ENCODE measurements around the gene MCHR2. TPM values are rescaled to one million over a fixed set of nuclear protein-coding genes. Genes with fewer than 3 reads are reported as not detected.
A peak's percentile ranks its signal among the peaks of the same experiment; 100 is the strongest.

The MCHR2 gene
- polyA plus RNA-seq, 1 of the 3 experiments (the other 2 are of a cell fraction), result not detected

DNA sequence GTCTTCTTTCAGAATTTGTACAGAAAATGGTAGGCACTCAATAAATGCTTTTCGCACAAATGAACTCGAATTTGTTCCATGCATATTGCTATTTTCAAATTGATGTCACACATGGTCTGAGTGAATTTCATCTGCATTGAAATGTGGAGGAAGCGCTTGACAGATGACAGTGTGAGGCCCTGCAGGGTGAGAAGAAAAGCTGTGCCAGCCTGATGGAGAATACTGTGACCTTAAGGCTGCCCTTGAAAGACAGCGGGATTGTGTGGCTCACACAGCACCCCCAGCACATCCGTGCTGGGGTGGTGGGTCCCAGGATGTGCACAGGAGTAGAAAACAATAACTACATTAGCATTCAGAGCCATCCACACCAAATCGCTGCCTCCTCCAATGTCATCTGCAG, 14.8 kb upstream of the MCHR2 start (continued):
- TF ChIP-seq, protein P1, sequence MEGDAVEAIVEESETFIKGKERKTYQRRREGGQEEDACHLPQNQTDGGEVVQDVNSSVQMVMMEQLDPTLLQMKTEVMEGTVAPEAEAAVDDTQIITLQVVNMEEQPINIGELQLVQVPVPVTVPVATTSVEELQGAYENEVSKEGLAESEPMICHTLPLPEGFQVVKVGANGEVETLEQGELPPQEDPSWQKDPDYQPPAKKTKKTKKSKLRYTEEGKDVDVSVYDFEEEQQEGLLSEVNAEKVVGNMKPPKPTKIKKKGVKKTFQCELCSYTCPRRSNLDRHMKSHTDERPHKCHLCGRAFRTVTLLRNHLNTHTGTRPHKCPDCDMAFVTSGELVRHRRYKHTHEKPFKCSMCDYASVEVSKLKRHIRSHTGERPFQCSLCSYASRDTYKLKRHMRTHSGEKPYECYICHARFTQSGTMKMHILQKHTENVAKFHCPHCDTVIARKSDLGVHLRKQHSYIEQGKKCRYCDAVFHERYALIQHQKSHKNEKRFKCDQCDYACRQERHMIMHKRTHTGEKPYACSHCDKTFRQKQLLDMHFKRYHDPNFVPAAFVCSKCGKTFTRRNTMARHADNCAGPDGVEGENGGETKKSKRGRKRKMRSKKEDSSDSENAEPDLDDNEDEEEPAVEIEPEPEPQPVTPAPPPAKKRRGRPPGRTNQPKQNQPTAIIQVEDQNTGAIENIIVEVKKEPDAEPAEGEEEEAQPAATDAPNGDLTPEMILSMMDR (IDR thresholded peaks at IDR 0.05), result no peak
- TF ChIP-seq EP300 (IDR thresholded peaks at IDR 0.05; ENCODE audit: borderline replicate concordance in 1 of 2, low read depth in 1 of 2, low read length in 1 of 2), result no peak

DNA sequence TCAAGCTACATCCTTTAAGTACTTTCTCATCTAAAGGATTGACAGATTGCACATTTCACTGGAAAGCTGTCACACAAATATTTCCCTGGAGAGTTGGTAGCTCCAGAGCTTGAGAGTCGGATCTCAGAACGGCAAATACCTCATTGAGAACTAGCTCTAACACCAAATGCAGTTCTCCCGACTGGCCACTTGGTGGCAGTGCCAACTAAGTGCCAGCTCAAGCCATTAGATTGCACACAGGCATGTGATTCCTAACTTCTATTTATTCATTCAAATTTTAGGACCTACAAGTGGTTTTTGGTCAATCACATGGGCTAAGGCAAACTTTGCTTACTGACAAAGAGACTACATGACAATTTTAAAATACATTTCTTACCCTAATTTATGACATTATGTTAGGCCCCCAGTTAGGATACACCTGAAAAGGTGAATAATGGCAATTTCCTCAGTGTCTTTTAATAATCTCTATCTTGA, 7.9 kb upstream of the MCHR2 start:
- no peaks in the 10 kb centered on the region for H3F3A ChIP-seq (replicated peaks; ENCODE audit: insufficient read depth)
- ChIA-PET CTCF (interaction anchor here (0.6 to 3.9 kb wide), 32 partner anchors 11 to 662 kb away, joined by 3 to 32 read pairs (median 4); no protein-coding TSS in a partner anchor), POLR2A (no interaction called here)
- H3K79me2 ChIP-seq (ENCODE audit: insufficient read depth), result no peaks in the 10 kb centered on the region
- H2AFZ ChIP-seq (ENCODE audit: low read depth), result no peak overlapping the region
- no peak for TF ChIP-seq CHD2 (IDR thresholded peaks at IDR 0.05; ENCODE audit: low read length, partially characterized antibody)
- peak; percentile 77 for TF ChIP-seq RAD21 (IDR thresholded peaks at IDR 0.05; ENCODE audit: low read length)
- no peak for TF ChIP-seq FOXM1 (IDR thresholded peaks at IDR 0.05; ENCODE audit: low read depth)
- TF ChIP-seq, protein P2, sequence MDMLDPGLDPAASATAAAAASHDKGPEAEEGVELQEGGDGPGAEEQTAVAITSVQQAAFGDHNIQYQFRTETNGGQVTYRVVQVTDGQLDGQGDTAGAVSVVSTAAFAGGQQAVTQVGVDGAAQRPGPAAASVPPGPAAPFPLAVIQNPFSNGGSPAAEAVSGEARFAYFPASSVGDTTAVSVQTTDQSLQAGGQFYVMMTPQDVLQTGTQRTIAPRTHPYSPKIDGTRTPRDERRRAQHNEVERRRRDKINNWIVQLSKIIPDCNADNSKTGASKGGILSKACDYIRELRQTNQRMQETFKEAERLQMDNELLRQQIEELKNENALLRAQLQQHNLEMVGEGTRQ (IDR thresholded peaks at IDR 0.05; ENCODE audit: borderline replicate concordance, low read depth, low read length), result no peak
- TF ChIP-seq, protein P3, sequence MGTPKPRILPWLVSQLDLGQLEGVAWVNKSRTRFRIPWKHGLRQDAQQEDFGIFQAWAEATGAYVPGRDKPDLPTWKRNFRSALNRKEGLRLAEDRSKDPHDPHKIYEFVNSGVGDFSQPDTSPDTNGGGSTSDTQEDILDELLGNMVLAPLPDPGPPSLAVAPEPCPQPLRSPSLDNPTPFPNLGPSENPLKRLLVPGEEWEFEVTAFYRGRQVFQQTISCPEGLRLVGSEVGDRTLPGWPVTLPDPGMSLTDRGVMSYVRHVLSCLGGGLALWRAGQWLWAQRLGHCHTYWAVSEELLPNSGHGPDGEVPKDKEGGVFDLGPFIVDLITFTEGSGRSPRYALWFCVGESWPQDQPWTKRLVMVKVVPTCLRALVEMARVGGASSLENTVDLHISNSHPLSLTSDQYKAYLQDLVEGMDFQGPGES (IDR thresholded peaks at IDR 0.05; ENCODE audit: low read depth, low read length), result no peak
- TF ChIP-seq, protein P1 (IDR thresholded peaks at IDR 0.05), result peak; percentile 88
- peak; percentile 72 for TF ChIP-seq SMC3 (IDR thresholded peaks at IDR 0.05; ENCODE audit: low read depth, low read length)
- TF ChIP-seq, protein P4, sequence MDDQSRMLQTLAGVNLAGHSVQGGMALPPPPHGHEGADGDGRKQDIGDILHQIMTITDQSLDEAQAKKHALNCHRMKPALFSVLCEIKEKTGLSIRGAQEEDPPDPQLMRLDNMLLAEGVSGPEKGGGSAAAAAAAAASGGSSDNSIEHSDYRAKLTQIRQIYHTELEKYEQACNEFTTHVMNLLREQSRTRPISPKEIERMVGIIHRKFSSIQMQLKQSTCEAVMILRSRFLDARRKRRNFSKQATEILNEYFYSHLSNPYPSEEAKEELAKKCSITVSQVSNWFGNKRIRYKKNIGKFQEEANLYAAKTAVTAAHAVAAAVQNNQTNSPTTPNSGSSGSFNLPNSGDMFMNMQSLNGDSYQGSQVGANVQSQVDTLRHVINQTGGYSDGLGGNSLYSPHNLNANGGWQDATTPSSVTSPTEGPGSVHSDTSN (IDR thresholded peaks at IDR 0.05), result no peak
- no peaks in the 10 kb centered on the region for H3K4me1 ChIP-seq (ENCODE audit: control insufficient read depth in 1 of 2, insufficient read depth in 2 of 2, low read depth in 1 of 2, low read length in 1 of 2)
- H3K27ac ChIP-seq (ENCODE audit: low read depth in 2 of 2, low read length in 1 of 2), result no peak overlapping the region
- no peak overlapping the region for H3K9ac ChIP-seq
- no peaks in the 10 kb centered on the region; the same call in none of the 2 replicates for H3K27me3 ChIP-seq (ENCODE audit: insufficient read depth)
- whole genome bisulfite sequencing (ENCODE audit: low lambda C conversion rate), result 0% methylated on average over 3 of the region's 3 CpGs
- no peaks in the 10 kb centered on the region for H3K9me3 ChIP-seq
- H3K36me3 ChIP-seq (replicated peaks in 1 of 2; ENCODE audit: control insufficient read depth in 1 of 2, insufficient read depth in 2 of 2, low read length in 1 of 2), result no peaks in the 10 kb centered on the region
- H3K9me2 ChIP-seq, result no peaks in the 10 kb centered on the region
- no peak overlapping the region for H3K4me2 ChIP-seq
- H3K4me3 ChIP-seq (ENCODE audit: low read depth in 2 of 2, low read length in 1 of 2), result no peak overlapping the region; a peak in 1 of 4 replicates
- H4K20me1 ChIP-seq (ENCODE audit: insufficient read depth), result no peaks in the 10 kb centered on the region
- DNase-seq, result peak; percentile 52
